BLaER1 treated with 17β-estradiol and CSF1 and Interleukin-3, amounts not matched to agents 10 nM and 100 nM (cell line): ENCODE results near the gene AP2A2.

ENCODE experiments used
- H3K27ac ChIP-seq, 11 experiments: shearing (Covaris generic); formaldehyde crosslinking; 2 replicates each; pipeline ENCODE4 v1.8.1; 2022
- H3K27me3 ChIP-seq, 11 experiments: shearing (Covaris generic); formaldehyde crosslinking; 2 replicates each; pipeline ENCODE4 v1.8.1; 2022
- H3K36me3 ChIP-seq, 11 experiments: shearing (Covaris generic); formaldehyde crosslinking; 2 replicates each; pipeline ENCODE4 v1.8.1; 2022
- H3K4me1 ChIP-seq, 10 experiments: shearing (Covaris generic); formaldehyde crosslinking; 2 replicates each; pipeline ENCODE4 v1.8.1; 2022
- H3K4me2 ChIP-seq, 11 experiments: shearing (Covaris generic); formaldehyde crosslinking; 2 replicates each; pipeline ENCODE4 v1.8.1; 2022
- H3K4me3 ChIP-seq, 10 experiments: shearing (Covaris generic); formaldehyde crosslinking; 2 replicates each; pipeline ENCODE4 v1.8.1; 2022
- H3K9ac ChIP-seq, 11 experiments: shearing (Covaris generic); formaldehyde crosslinking; 2 replicates each; pipeline ENCODE4 v1.8.1; 2022
- H3K9me3 ChIP-seq, 11 experiments: shearing (Covaris generic); formaldehyde crosslinking; replicated peaks in 1 of 11; 2 replicates each; pipeline ENCODE4 v1.8.1; 2022
- H4K20me1 ChIP-seq, 11 experiments: shearing (Covaris generic); formaldehyde crosslinking; 2 replicates each; pipeline ENCODE4 v1.8.1; 2022
- Cebpa-rat ChIP-seq, 11 experiments: shearing (Covaris generic); IDR thresholded peaks; 2 replicates each; pipeline ENCODE4 v1.8.1; 2022

AP2A2 gene

DNA sequence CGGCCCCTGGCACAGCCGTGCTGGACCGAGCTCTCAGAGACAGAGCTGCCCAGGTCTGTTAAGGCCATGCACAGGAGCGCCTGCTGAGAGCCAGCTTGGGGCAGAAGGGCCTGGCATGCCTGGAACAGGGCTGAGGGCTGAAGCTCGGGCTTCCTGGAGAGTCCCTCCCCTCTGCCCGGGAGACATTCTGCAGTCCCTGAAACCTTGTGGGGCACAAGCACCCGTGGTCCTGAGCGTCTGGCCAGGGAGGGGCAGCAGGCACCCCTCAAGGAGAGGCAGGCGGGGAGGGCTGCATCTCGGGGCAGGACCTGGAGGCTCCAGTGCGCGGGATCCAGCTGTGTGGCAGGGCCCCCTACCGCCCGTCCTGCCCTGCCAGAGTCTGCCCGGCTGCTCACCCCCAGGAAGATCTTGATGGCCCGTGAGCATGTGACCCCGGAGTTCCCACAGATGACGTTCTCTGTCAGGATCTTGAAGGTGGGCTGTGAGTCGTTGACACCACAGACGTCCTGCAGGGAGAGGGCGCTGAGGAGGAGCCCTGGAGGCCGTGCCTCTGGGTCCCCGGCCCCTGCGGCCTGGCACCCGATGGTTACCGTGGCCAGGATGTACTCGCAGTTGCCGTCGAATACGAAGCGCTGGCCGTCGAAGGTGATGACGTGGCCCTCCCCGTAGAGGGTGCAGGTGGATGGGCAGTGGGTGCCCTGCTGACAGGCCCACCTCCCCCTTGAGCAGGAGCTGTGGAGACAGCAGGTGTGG is 99.9 kb downstream of the AP2A2 start:
- H3K36me3 ChIP-seq = peaks cover 0 to 8% (median 0%) of the 10 kb centered on the region in 11 experiments; a peak in 5 of 22 replicates
- H3K27me3 ChIP-seq = no peaks in the 10 kb centered on the region
- no peak overlapping the region for H3K4me2 ChIP-seq
- H4K20me1 ChIP-seq = peaks cover 4 to 63% (median 14%) of the 10 kb centered on the region in 11 experiments; a peak in 16 of 22 replicates
- H3K9ac ChIP-seq = no peak overlapping the region
- no peak overlapping the region for H3K27ac ChIP-seq
- no peak overlapping the region for H3K4me3 ChIP-seq
- no peak for TF ChIP-seq Cebpa-rat (IDR thresholded peaks at IDR 0.05)
- H3K9me3 ChIP-seq = no peaks in the 10 kb centered on the region
- H3K4me1 ChIP-seq = peaks cover 0 to 12% (median 11%) of the 10 kb centered on the region in 10 experiments; a peak in 15 of 20 replicates

GRCh38 chr11:1026163-1026450 is 100.4 kb downstream of the AP2A2 start:
- TF ChIP-seq Cebpa-rat (IDR thresholded peaks at IDR 0.05) = no peak
- Histone ChIP-seq H3K4me2 (no peak overlapping the region), H3K4me3 (no peak overlapping the region), H3K9ac (no peak overlapping the region), H4K20me1 (peaks cover 0 to 57% (median 9%) of the 10 kb centered on the region in 11 experiments; a peak in 12 of 22 replicates), H3K36me3 (peaks cover 0 to 8% (median 0%) of the 10 kb centered on the region in 11 experiments; a peak in 5 of 22 replicates), H3K9me3 (no peaks in the 10 kb centered on the region), H3K27ac (no peak overlapping the region), H3K27me3 (no peaks in the 10 kb centered on the region), H3K4me1 (peaks cover 0 to 7% (median 5%) of the 10 kb centered on the region in 10 experiments; a peak in 14 of 20 replicates)

GRCh38 chr11:1026641-1027482 is 101.2 kb downstream of the AP2A2 start:
- H3K9ac ChIP-seq = no peak overlapping the region
- H4K20me1 ChIP-seq = peaks cover 0 to 50% (median 9%) of the 10 kb centered on the region in 11 experiments; a peak in 12 of 22 replicates
- H3K4me2 ChIP-seq = no peak overlapping the region
- no peak for TF ChIP-seq Cebpa-rat (IDR thresholded peaks at IDR 0.05)
- no peaks in the 10 kb centered on the region; a peak in 1 of 20 replicates for H3K4me1 ChIP-seq
- no peaks in the 10 kb centered on the region for H3K27me3 ChIP-seq
- H3K4me3 ChIP-seq = no peak overlapping the region
- peaks cover 0 to 8% (median 0%) of the 10 kb centered on the region in 11 experiments; a peak in 5 of 22 replicates for H3K36me3 ChIP-seq
- no peak overlapping the region for H3K27ac ChIP-seq
- no peaks in the 10 kb centered on the region for H3K9me3 ChIP-seq

DNA sequence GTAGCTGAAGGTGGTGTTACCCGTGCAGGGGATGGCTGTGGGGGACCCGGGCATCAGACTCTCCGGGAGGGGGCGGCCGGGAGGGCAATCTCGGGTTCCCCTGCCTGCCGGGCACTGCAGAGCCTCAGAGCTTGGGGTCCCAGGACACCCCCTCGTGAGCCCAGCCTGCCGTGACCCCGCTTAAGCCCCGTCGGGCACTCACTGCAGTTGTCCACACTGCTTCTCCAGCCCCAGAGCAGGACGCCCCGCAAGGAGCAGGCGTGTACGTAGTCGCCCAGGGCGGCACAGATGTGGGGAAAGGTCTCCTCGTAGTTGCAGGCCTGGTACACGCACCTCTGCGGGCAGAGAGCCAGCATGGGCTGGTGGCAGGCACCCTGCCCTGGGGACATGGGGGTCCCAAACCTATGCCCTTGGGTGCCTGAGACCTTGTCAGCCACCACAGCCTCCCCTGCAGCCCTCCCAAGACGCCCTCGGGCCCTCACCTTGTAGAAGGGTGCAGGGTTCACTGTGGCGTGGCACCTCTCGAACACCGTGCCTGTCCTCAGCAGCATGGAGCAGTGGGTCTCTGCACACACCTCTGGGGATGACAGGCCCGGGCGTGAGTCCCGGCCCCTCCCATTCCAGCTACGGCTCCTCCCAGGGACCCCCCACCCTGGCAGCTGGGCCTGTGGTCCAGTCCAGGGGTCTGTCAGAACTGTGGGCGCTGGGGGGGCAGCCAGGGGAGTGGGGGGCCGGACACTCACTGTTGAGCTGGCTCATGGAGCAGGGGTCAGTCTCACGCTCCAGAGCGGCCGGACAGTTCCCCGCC is 102.0 kb downstream of the AP2A2 start:
- Histone ChIP-seq H3K27me3 (no peaks in the 10 kb centered on the region), H3K4me2 (no peak overlapping the region), H3K9ac (no peak overlapping the region), H3K36me3 (peaks cover 0 to 8% (median 0%) of the 10 kb centered on the region in 11 experiments; a peak in 5 of 22 replicates), H3K4me3 (no peak overlapping the region), H4K20me1 (peaks cover 0 to 43% (median 9%) of the 10 kb centered on the region in 11 experiments; a peak in 11 of 22 replicates), H3K4me1 (no peaks in the 10 kb centered on the region), H3K9me3 (no peaks in the 10 kb centered on the region), H3K27ac (no peak overlapping the region)
- TF ChIP-seq Cebpa-rat (IDR thresholded peaks at IDR 0.05) = no peak

GRCh38 chr11:1028291-1028540 is 102.5 kb downstream of the AP2A2 start:
- Histone ChIP-seq H3K4me2 (no peak overlapping the region), H3K27ac (no peak overlapping the region), H4K20me1 (peaks cover 0 to 43% (median 5%) of the 10 kb centered on the region in 11 experiments; a peak in 11 of 22 replicates), H3K9me3 (no peaks in the 10 kb centered on the region), H3K4me1 (no peaks in the 10 kb centered on the region), H3K36me3 (peaks cover 0 to 8% (median 0%) of the 10 kb centered on the region in 11 experiments; a peak in 5 of 22 replicates), H3K9ac (no peak overlapping the region), H3K4me3 (no peak overlapping the region), H3K27me3 (no peaks in the 10 kb centered on the region)
- TF ChIP-seq Cebpa-rat (IDR thresholded peaks at IDR 0.05) = no peak

DNA sequence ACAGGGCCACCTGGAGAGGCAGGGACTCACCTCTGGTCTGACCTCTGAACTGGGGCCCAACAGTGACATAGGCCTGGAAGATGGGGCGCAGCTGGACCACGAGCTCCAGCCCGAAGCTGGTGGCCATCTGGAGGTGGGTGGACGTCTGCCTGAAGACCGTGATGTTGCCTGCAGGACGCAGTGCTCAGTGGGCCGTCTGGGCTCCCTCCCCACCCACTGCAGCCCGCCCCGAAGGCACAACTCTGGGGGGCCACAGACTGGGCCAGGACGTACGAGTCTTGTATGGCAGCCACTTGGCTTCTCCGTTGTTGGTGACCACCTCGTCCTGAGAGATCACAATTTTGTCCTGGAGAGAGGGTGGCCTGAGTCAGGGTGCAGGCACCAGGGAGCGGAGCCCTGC is 102.9 kb downstream of the AP2A2 start:
- no peak overlapping the region for H3K9ac ChIP-seq
- H3K4me1 ChIP-seq = peaks cover 0 to 1% (median 0%) of the 10 kb centered on the region in 10 experiments; a peak in 1 of 20 replicates
- TF ChIP-seq Cebpa-rat (IDR thresholded peaks at IDR 0.05) = no peak
- peaks cover 0 to 7% (median 0%) of the 10 kb centered on the region in 11 experiments; a peak in 5 of 22 replicates for H3K36me3 ChIP-seq
- H3K27ac ChIP-seq = no peak overlapping the region
- H3K4me2 ChIP-seq = no peak overlapping the region
- no peak overlapping the region for H3K4me3 ChIP-seq
- no peaks in the 10 kb centered on the region for H3K27me3 ChIP-seq
- peaks cover 0 to 41% (median under 1%) of the 10 kb centered on the region in 11 experiments; a peak in 11 of 22 replicates for H4K20me1 ChIP-seq
- no peaks in the 10 kb centered on the region for H3K9me3 ChIP-seq

GRCh38 chr11:1029051-1029450 is 103.4 kb downstream of the AP2A2 start:
- H3K36me3 ChIP-seq = peaks cover 0 to 2% (median 0%) of the 10 kb centered on the region in 11 experiments; a peak in 5 of 22 replicates
- peaks cover 0 to 6% (median 0%) of the 10 kb centered on the region in 10 experiments; a peak in 1 of 20 replicates for H3K4me1 ChIP-seq
- H3K27ac ChIP-seq = no peak overlapping the region
- no peaks in the 10 kb centered on the region for H3K9me3 ChIP-seq
- H4K20me1 ChIP-seq = peaks cover 0 to 38% (median 0%) of the 10 kb centered on the region in 11 experiments; a peak in 9 of 22 replicates
- no peak for TF ChIP-seq Cebpa-rat (IDR thresholded peaks at IDR 0.05)
- no peak overlapping the region for H3K4me3 ChIP-seq
- H3K27me3 ChIP-seq = no peaks in the 10 kb centered on the region
- H3K4me2 ChIP-seq = no peak overlapping the region
- H3K9ac ChIP-seq = no peak overlapping the region

DNA sequence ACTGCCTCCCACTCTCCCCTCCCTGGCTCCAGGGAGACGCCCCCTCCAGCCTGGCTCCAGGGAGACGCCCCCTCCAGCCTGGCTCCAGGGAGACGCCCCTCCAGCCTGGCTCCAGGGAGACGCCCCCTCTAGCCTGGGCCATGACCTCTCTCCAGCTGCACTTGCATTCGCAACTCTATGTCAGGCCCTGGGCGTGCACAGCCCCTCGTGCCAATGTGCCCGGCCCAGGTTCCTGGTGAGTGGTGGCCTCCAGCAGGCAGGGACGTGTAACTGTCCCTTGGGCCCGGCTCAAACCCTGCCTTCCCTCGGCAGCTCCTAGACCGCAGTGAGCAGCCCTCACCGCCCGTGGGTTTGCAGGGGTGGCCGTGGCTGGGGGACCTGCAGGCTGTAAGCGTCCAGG is 104.0 kb downstream of the AP2A2 start:
- H3K27ac ChIP-seq = no peak overlapping the region
- no peak for TF ChIP-seq Cebpa-rat (IDR thresholded peaks at IDR 0.05)
- H3K4me2 ChIP-seq = no peak overlapping the region

More for the DNA sequence above, 104.0 kb downstream of the AP2A2 start:
- Histone ChIP-seq H3K27me3 (no peaks in the 10 kb centered on the region), H3K4me1 (peaks cover 0 to 9% (median 0%) of the 10 kb centered on the region in 10 experiments; a peak in 1 of 20 replicates), H4K20me1 (peaks cover 0 to 35% (median 0%) of the 10 kb centered on the region in 11 experiments; a peak in 8 of 22 replicates), H3K36me3 (no peaks in the 10 kb centered on the region; a peak in 5 of 22 replicates), H3K9me3 (no peaks in the 10 kb centered on the region), H3K9ac (no peak overlapping the region), H3K4me3 (no peak overlapping the region)
